ENCODE measurements around the gene SMYD3. TPM values are rescaled to one million over a fixed set of nuclear protein-coding genes. Genes with fewer than 3 reads are reported as not detected.

SMYD3 gene
- polyA plus RNA-seq, 1 donor from 2014 or later = 48.6 TPM

GRCh38 chr1:245771511-245772281, 735.4 kb downstream of the SMYD3 start:
- no peaks in the 10 kb centered on the region for H3K36me3 ChIP-seq (ENCODE audit: insufficient read depth, low read length)
- no peak for TF ChIP-seq EZH2 (IDR thresholded peaks at IDR 0.05; ENCODE audit: borderline replicate concordance, insufficient read depth, low read length, poor library complexity, severe bottlenecking)
- H3K9ac ChIP-seq (ENCODE audit: low read length) = no peak overlapping the region

GRCh38 chr1:245770156-245770555, 736.9 kb downstream of the SMYD3 start:
- no peaks in the 10 kb centered on the region for H3F3A ChIP-seq (ENCODE audit: insufficient read depth, low read length, poor library complexity, severe bottlenecking)
- no peaks in the 10 kb centered on the region for H4K20me1 ChIP-seq (ENCODE audit: insufficient read depth)
- TF ChIP-seq POLR2AphosphoS5 (IDR thresholded peaks at IDR 0.05) = no peak
- TF ChIP-seq SMC3 (conservative IDR thresholded peaks at IDR 0.05; ENCODE audit: poor library complexity) = no peak
- no peak for TF ChIP-seq REST (IDR thresholded peaks at IDR 0.05; ENCODE audit: borderline replicate concordance)
- TF ChIP-seq EP300 (conservative IDR thresholded peaks at IDR 0.05; ENCODE audit: poor library complexity, severe bottlenecking) = no peak
- H3K36me3 ChIP-seq (ENCODE audit: insufficient read depth, low read length) = no peaks in the 10 kb centered on the region
- H3K9ac ChIP-seq (ENCODE audit: low read length) = no peak overlapping the region
- no peak overlapping the region for H3K27ac ChIP-seq (ENCODE audit: low read length)
- no peaks in the 10 kb centered on the region for H3K27me3 ChIP-seq (ENCODE audit: insufficient read depth, low read depth, low read length)
- H2AFZ ChIP-seq (ENCODE audit: low read depth, low read length) = no peak overlapping the region
- H3K79me2 ChIP-seq (replicated peaks; ENCODE audit: insufficient read depth, low read length) = no peaks in the 10 kb centered on the region
- H3K4me3 ChIP-seq (ENCODE audit: low read length) = no peak overlapping the region
- no peak overlapping the region for H3K4me2 ChIP-seq (ENCODE audit: low read length)
- no peaks in the 10 kb centered on the region for H3K9me2 ChIP-seq (ENCODE audit: insufficient read depth, low read length)
- no peaks in the 10 kb centered on the region for H3K9me3 ChIP-seq (ENCODE audit: low read length)

More at GRCh38 chr1:245771511-245772281, 735.4 kb downstream of the SMYD3 start:
- Histone ChIP-seq H3K9me2 (ENCODE audit: insufficient read depth, low read length) (no peaks in the 10 kb centered on the region), H3K4me2 (ENCODE audit: low read length) (no peak overlapping the region), H3K79me2 (replicated peaks; ENCODE audit: insufficient read depth, low read length) (no peaks in the 10 kb centered on the region), H2AFZ (ENCODE audit: low read depth, low read length) (no peak overlapping the region), H3K9me3 (ENCODE audit: low read length) (no peaks in the 10 kb centered on the region), H3K4me3 (ENCODE audit: low read length) (no peak overlapping the region), H4K20me1 (ENCODE audit: insufficient read depth) (no peaks in the 10 kb centered on the region), H3K27ac (ENCODE audit: low read length) (no peak overlapping the region), H3K27me3 (ENCODE audit: insufficient read depth, low read depth, low read length) (no peaks in the 10 kb centered on the region), H3F3A (ENCODE audit: insufficient read depth, low read length, poor library complexity, severe bottlenecking) (no peaks in the 10 kb centered on the region)

GRCh38 chr1:245768596-245768995, 738.5 kb downstream of the SMYD3 start:
- Histone ChIP-seq H3K9me3 (ENCODE audit: low read length) (no peaks in the 10 kb centered on the region), H4K20me1 (ENCODE audit: insufficient read depth) (no peaks in the 10 kb centered on the region), H3K9me2 (ENCODE audit: insufficient read depth, low read length) (no peaks in the 10 kb centered on the region), H3K27me3 (ENCODE audit: insufficient read depth, low read depth, low read length) (no peaks in the 10 kb centered on the region), H3K9ac (ENCODE audit: low read length) (no peak overlapping the region), H3F3A (ENCODE audit: insufficient read depth, low read length, poor library complexity, severe bottlenecking) (no peaks in the 10 kb centered on the region), H2AFZ (ENCODE audit: low read depth, low read length) (no peak overlapping the region), H3K4me2 (ENCODE audit: low read length) (no peak overlapping the region), H3K27ac (ENCODE audit: low read length) (no peak overlapping the region), H3K36me3 (ENCODE audit: insufficient read depth, low read length) (no peaks in the 10 kb centered on the region), H3K79me2 (replicated peaks; ENCODE audit: insufficient read depth, low read length) (no peaks in the 10 kb centered on the region), H3K4me3 (ENCODE audit: low read length) (no peak overlapping the region)
- no peak for TF ChIP-seq REST (IDR thresholded peaks at IDR 0.05; ENCODE audit: borderline replicate concordance)
- TF ChIP-seq, protein P1, sequence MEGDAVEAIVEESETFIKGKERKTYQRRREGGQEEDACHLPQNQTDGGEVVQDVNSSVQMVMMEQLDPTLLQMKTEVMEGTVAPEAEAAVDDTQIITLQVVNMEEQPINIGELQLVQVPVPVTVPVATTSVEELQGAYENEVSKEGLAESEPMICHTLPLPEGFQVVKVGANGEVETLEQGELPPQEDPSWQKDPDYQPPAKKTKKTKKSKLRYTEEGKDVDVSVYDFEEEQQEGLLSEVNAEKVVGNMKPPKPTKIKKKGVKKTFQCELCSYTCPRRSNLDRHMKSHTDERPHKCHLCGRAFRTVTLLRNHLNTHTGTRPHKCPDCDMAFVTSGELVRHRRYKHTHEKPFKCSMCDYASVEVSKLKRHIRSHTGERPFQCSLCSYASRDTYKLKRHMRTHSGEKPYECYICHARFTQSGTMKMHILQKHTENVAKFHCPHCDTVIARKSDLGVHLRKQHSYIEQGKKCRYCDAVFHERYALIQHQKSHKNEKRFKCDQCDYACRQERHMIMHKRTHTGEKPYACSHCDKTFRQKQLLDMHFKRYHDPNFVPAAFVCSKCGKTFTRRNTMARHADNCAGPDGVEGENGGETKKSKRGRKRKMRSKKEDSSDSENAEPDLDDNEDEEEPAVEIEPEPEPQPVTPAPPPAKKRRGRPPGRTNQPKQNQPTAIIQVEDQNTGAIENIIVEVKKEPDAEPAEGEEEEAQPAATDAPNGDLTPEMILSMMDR (IDR thresholded peaks at IDR 0.05; ENCODE audit: poor library complexity, severe bottlenecking) = no peak
- no peak for TF ChIP-seq RAD21 (conservative IDR thresholded peaks at IDR 0.05)
- TF ChIP-seq EP300 (conservative IDR thresholded peaks at IDR 0.05; ENCODE audit: poor library complexity, severe bottlenecking) = no peak
- no peak for TF ChIP-seq TAF1 (IDR thresholded peaks at IDR 0.05; ENCODE audit: low read depth)
- no peak for TF ChIP-seq MXI1 (conservative IDR thresholded peaks at IDR 0.05; ENCODE audit: poor library complexity, severe bottlenecking)
- TF ChIP-seq POLR2AphosphoS5 (IDR thresholded peaks at IDR 0.05) = no peak
- no peak for TF ChIP-seq EZH2 (IDR thresholded peaks at IDR 0.05; ENCODE audit: borderline replicate concordance, insufficient read depth, low read length, poor library complexity, severe bottlenecking)

Measured in neural cell (in vitro differentiated cells).